Renal cortical epithelial cell (primary cell): ENCODE data around the gene GLTP. TPM values are rescaled to one million over a fixed set of nuclear protein-coding genes. Genes with fewer than 3 reads are reported as not detected.
"Not testable (repeated sequence)": the region's sequence is repeated elsewhere in the genome, so short reads cannot be mapped to it uniquely, and the experiment has no call there.

Source experiments
- DNase-seq: peaks from one replicate; pipeline ENCODE4 v3.0.0-alpha.2; 2011; ENCODE audit warnings: low read depth
- total RNA-seq: library from RNA; depleted of rRNA; stranded (reverse); fragments of >200 nt; gene quantifications from 2 replicates; pipeline ENCODE4 v1.2.3, GENCODE V29; 2014

Gene GLTP
- 45.4 and 57.3 TPM in 2 replicates for total RNA-seq

GRCh38 chr12:109880043-109880931, at the start of gene GLTP:
Gene GLTP, minus strand, starts transcription at chr12:109880541. Its CDS starts 167 bp downstream, at chr12:109880374.
- no peak for DNase-seq

GRCh38 chr12:109929326-109929725, 49.0 kb upstream of the GLTP start:
- not testable (repeated sequence) for DNase-seq

- no peak for DNase-seq
Measured at GRCh38 chr12:109928058-109928656, 47.8 kb upstream of the GLTP start.

GRCh38 chr12:109927622-109928021, 47.3 kb upstream of the GLTP start:
- no peak for DNase-seq

- no peak for DNase-seq
Measured at GRCh38 chr12:109926488-109927210, 46.3 kb upstream of the GLTP start.

- DNase-seq, result no peak
Measured at GRCh38 chr12:109926016-109926415, 45.7 kb upstream of the GLTP start.

GRCh38 chr12:109925185-109925840, 45.0 kb upstream of the GLTP start:
- no peak for DNase-seq

- DNase-seq, result no peak
Measured at GRCh38 chr12:109923481-109924245, 43.3 kb upstream of the GLTP start.

- no peak for DNase-seq
Measured at GRCh38 chr12:109923038-109923437, 42.7 kb upstream of the GLTP start.

- no peak for DNase-seq
Measured at GRCh38 chr12:109921982-109922381, 41.6 kb upstream of the GLTP start.

- no peak for DNase-seq
Measured at GRCh38 chr12:109920261-109920780, 40.0 kb upstream of the GLTP start.

- DNase-seq, result no peak
Measured at GRCh38 chr12:109919456-109919855, 39.1 kb upstream of the GLTP start.

- no peak for DNase-seq
Measured at GRCh38 chr12:109916045-109916444, 35.7 kb upstream of the GLTP start.

GRCh38 chr12:109915171-109916040, 35.1 kb upstream of the GLTP start:
- no peak for DNase-seq

GRCh38 chr12:109914461-109914860, 34.1 kb upstream of the GLTP start:
- no peak for DNase-seq

- DNase-seq, result no peak
Measured at GRCh38 chr12:109912855-109913321, 32.5 kb upstream of the GLTP start.

- no peak for DNase-seq
Measured at GRCh38 chr12:109910969-109911348, 30.6 kb upstream of the GLTP start.

GRCh38 chr12:109910254-109910968, 30.1 kb upstream of the GLTP start:
- no peak for DNase-seq

- no peak for DNase-seq
Measured at GRCh38 chr12:109905301-109905700, 25.0 kb upstream of the GLTP start.
